Karpas-422 (cell line): Measurements from ENCODE around the gene HMCN2. TPM values are rescaled to one million over a fixed set of nuclear protein-coding genes. Genes with fewer than 3 reads are reported as not detected.

ENCODE experiments used
- DNase-seq: peaks from one replicate; pipeline ENCODE4 v3.0.0-alpha.2; 2015
- H2AFZ ChIP-seq: fragments of 200-600 bp; sonication (generic); 2 replicates; pipeline ENCODE4 v1.6.1; 2014; ENCODE audit warnings: antibody characterized with exemption, low read length, mixed read lengths
- H3K27ac ChIP-seq: fragments of 200-600 bp; sonication (generic); 2 replicates; pipeline ENCODE4 v1.5.1; 2014; ENCODE audit warnings: mild to moderate bottlenecking, low read length, moderate library complexity
- H3K27me3 ChIP-seq: fragments of 200-600 bp; sonication (generic); 2 replicates; pipeline ENCODE4 v1.6.1; 2014; ENCODE audit warnings: low read length, mixed read lengths
- H3K36me3 ChIP-seq: fragments of 200-600 bp; sonication (generic); 2 replicates; pipeline ENCODE4 v1.6.1; 2014; ENCODE audit warnings: low read length, mixed read lengths; ENCODE audit not compliant: insufficient read depth
- H3K4me1 ChIP-seq: fragments of 200-600 bp; sonication (generic); 2 replicates; pipeline ENCODE4 v1.6.1; 2014; ENCODE audit warnings: mild to moderate bottlenecking, low read length, mixed read lengths
- H3K4me2 ChIP-seq: fragments of 200-600 bp; sonication (generic); 2 replicates; pipeline ENCODE4 v1.6.1; 2014; ENCODE audit warnings: low read length, low read depth, mild to moderate bottlenecking; ENCODE audit not compliant: poor library complexity, severe bottlenecking
- H3K4me3 ChIP-seq: fragments of 200-600 bp; sonication (generic); 2 replicates; pipeline ENCODE4 v1.5.1; 2014; ENCODE audit warnings: mild to moderate bottlenecking, antibody characterized with exemption, low read length, mixed read lengths
- H3K79me2 ChIP-seq: fragments of 200-600 bp; sonication (generic); 2 replicates; pipeline ENCODE4 v1.6.1; 2014; ENCODE audit warnings: mild to moderate bottlenecking, low read length, mixed read lengths
- H3K9ac ChIP-seq: fragments of 200-600 bp; sonication (generic); 2 replicates; pipeline ENCODE4 v1.6.0; 2014; ENCODE audit warnings: low read length
- H3K9me2 ChIP-seq: fragments of 200-600 bp; sonication (generic), shearing (Covaris generic); replicated peaks from 2 replicates; pipeline ENCODE4 v1.6.0; 2014; ENCODE audit warnings: mild to moderate bottlenecking, low read length, moderate library complexity; ENCODE audit not compliant: insufficient read depth
- H3K9me3 ChIP-seq: fragments of 300-700, 200-600 bp; sonication (generic); 2 replicates; pipeline ENCODE4 v1.6.1; 2014; ENCODE audit warnings: low read length, mixed read lengths
- H4K20me1 ChIP-seq: fragments of 200-600 bp; sonication (generic); 2 replicates; pipeline ENCODE4 v1.6.1; 2014; ENCODE audit warnings: mild to moderate bottlenecking, antibody characterized with exemption, low read length, low read depth; ENCODE audit not compliant: insufficient read depth
- total RNA-seq: library from RNA; depleted of rRNA; stranded (reverse); fragments of >200 nt; shearing (Covaris generic); gene quantifications from 2 replicates; pipeline ENCODE4 v1.2.3, GENCODE V29; 2014; ENCODE audit warnings: low replicate concordance

HMCN2 gene
- total RNA-seq, 1 experiment from 2014 or later, result not detected

DNA sequence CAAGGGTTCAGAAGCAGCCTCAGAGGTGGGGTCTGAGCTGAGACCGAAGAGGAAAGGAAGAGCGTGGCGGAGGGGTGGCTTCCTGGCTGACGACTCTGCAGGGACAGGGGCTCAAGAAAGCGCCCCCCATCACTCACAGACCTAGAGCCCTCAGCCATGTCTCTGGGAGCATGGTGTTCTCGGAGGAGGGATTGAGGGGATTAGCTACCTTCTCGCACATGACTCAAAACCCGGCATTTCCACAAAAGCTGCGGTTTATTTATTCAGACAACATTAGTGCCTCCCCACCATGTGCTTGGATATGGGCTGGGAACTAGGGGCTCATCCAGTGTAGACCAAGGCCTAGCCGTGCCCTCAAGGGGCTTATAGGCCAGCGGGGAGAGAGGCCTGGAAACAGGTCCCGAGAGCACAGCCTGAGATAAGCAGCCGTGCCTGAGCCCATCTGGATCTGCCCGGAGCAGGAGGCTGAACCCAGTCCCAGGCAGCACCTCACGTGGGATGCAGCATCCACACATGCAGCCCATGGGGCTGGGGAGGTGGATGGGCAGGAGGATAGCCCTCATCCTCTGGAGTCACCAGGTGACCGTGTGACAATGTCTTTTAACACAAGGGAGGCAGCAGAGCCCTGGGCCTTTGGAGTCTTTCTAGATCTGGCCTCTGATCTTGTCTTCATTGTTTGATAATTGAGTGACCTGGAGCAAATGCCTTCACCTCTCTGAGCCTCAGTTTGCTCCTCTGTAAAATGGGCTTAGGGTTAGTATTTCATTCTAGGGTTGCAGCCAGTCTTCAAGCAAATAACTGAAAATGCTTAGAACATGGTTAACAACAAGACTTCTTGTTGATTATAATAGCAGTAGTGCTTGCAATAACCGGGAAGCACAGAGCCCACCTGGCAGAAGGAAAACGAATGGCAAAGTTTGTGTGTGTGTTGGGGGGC, 878 bp upstream of the HMCN2 start:
- H3K9ac ChIP-seq, result no peak overlapping the region
- no peaks in the 10 kb centered on the region for H3K4me1 ChIP-seq
- no peaks in the 10 kb centered on the region for H3K36me3 ChIP-seq
- H3K79me2 ChIP-seq, result no peaks in the 10 kb centered on the region
- H3K4me2 ChIP-seq, result no peak overlapping the region
- no peaks in the 10 kb centered on the region for H3K27me3 ChIP-seq
- no peaks in the 10 kb centered on the region for H3K9me3 ChIP-seq
- no peak overlapping the region for H2AFZ ChIP-seq
- no peaks in the 10 kb centered on the region for H3K9me2 ChIP-seq
- DNase-seq, result no peak
- no peaks in the 10 kb centered on the region for H4K20me1 ChIP-seq
- no peak overlapping the region for H3K4me3 ChIP-seq
- no peak overlapping the region for H3K27ac ChIP-seq

DNA sequence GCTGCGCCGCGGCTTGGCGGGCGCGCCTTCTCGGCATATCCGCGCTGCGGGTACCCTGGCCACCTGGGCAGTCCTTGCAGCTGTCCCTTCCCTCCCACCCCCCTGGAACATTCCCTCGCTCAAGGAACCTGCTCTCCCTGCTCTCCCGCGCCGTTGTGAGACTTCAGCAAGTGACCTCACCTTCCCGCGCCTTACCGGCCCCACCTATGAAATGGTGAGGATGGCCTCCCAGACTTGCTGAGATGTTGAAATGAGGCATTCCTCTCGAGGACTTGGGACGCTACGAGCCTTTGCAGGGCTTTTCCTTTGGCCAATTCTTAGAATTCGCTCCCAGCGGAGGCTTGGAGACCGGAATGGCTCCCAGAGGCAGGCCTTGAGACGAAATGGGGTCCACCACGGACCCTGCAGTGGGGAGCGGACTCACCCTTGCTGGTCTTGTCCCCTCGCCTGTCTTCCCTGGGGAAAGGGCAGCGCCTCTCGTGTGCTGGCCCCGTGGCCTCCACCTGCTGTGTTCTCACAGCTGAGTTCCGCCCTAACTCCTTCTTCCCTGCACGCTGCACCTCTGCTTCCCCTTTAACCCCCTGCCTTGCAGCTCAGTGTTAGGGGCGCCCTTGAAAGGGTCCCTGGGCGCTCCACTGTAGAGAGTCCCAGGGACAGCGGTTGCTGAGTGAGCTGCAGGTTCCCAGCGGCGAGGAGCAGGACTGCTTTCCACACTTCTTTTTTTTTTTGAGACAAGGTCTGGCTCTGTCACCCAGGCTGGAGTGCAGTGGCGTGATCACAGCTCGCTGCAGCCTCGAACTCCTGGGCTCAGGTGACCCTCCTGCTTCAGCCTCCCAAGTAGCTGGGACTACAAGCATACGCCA, 907 bp downstream of the HMCN2 start:
- H3K27ac ChIP-seq, result no peak overlapping the region
- H3K4me1 ChIP-seq, result no peaks in the 10 kb centered on the region
- no peak overlapping the region for H2AFZ ChIP-seq
- no peaks in the 10 kb centered on the region for H3K9me2 ChIP-seq
- no peaks in the 10 kb centered on the region for H3K9me3 ChIP-seq
- no peaks in the 10 kb centered on the region for H3K27me3 ChIP-seq
- no peaks in the 10 kb centered on the region for H4K20me1 ChIP-seq
- no peak for DNase-seq
- no peaks in the 10 kb centered on the region for H3K36me3 ChIP-seq
- no peak overlapping the region for H3K9ac ChIP-seq
- no peak overlapping the region for H3K4me2 ChIP-seq
- H3K79me2 ChIP-seq, result no peaks in the 10 kb centered on the region
- H3K4me3 ChIP-seq, result no peak overlapping the region

DNA sequence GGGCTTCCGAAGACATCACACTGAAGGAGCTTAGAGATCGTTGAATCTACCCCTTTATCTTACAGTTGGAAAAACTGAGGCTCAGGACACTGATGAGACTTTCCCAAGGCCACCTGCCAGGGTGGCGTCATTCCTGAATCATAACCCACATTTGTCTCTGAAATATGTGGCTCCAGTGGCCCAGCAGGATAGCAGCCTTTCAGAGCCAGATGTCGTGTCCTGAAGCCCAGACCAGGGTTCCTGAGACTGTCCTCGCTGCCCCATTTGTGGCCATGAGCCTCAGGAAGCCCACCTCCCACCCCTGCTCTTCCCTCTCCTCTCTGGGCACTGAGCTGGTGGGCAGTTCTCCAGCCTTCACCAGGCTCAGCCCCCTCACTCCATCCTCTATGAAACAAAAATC, 2.4 kb downstream of the HMCN2 start:
- Histone ChIP-seq H3K9ac (no peak overlapping the region), H3K4me2 (no peak overlapping the region), H3K27ac (no peak overlapping the region), H3K9me3 (no peaks in the 10 kb centered on the region), H3K27me3 (no peaks in the 10 kb centered on the region), H3K79me2 (no peaks in the 10 kb centered on the region), H3K36me3 (no peaks in the 10 kb centered on the region), H3K9me2 (no peaks in the 10 kb centered on the region), H4K20me1 (no peaks in the 10 kb centered on the region), H3K4me3 (no peak overlapping the region), H2AFZ (no peak overlapping the region), H3K4me1 (no peaks in the 10 kb centered on the region)
- no peak for DNase-seq

DNA sequence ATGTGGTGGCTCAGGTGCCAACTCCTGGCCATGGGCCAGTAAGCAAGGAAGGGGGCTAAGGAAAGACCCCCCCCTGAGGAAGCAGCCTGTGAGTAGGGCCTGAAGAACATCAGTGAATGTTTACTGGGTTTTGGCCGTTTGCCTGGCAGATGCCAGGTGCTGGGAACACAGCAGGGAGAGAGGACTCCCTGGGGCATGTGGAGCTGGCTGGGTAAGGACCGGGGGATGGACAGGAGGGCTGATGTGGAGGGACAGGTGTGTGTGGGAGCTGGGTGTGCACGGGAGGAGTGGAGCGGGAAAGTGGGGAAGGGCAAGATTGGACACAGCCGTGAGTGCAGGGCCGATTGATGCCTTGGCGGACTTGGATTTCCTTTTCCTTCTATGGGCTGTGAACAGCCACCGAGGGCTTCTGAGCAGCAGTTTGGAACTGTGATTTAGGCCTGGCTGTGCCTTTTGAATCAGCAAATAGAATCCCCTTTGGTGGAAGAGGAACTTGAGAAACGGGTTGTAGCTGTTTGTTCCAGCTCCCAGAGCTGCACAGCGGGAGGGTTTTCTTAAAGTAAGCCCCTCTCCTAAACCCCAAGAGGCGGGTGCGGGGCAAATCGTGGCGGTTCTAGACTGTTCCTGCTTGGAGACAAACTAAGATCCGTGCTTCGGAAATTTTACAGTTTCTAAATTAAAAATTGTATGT, 3.1 kb downstream of the HMCN2 start:
- Histone ChIP-seq H3K4me1 (no peaks in the 10 kb centered on the region), H3K9me2 (no peaks in the 10 kb centered on the region), H2AFZ (no peak overlapping the region), H4K20me1 (no peaks in the 10 kb centered on the region), H3K9ac (no peak overlapping the region), H3K9me3 (no peaks in the 10 kb centered on the region), H3K36me3 (no peaks in the 10 kb centered on the region), H3K79me2 (no peaks in the 10 kb centered on the region), H3K4me3 (no peak overlapping the region), H3K4me2 (no peak overlapping the region), H3K27ac (no peak overlapping the region), H3K27me3 (no peaks in the 10 kb centered on the region)
- DNase-seq, result no peak

DNA sequence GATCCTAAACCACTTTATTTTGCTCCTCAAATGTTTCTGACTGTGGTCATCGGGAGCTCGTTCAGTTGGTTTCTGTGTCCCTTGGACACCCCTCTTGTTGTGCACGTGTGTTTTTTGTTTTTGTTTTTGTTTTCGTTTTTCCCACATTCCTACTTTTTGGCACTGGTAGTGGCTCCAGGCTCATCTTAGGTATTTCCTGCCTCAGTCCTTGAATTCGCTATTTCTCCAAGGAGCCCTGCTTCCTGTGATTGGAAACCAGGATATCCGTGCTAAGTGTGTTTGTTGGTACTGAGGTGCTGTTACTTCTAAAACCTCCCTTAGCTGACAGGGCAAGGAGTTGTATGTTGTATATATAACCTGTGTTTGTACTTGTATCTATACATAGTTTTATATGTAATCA, 5.9 kb downstream of the HMCN2 start:
- H3K9me3 ChIP-seq, result no peaks in the 10 kb centered on the region
- no peak overlapping the region for H3K4me2 ChIP-seq
- no peaks in the 10 kb centered on the region for H3K27me3 ChIP-seq
- H3K9me2 ChIP-seq, result no peaks in the 10 kb centered on the region
- H4K20me1 ChIP-seq, result no peaks in the 10 kb centered on the region
- no peaks in the 10 kb centered on the region for H3K79me2 ChIP-seq
- H3K27ac ChIP-seq, result no peak overlapping the region
- no peaks in the 10 kb centered on the region for H3K4me1 ChIP-seq
- H2AFZ ChIP-seq, result no peak overlapping the region
- no peaks in the 10 kb centered on the region for H3K36me3 ChIP-seq
- no peak overlapping the region for H3K4me3 ChIP-seq
- H3K9ac ChIP-seq, result no peak overlapping the region
- DNase-seq, result no peak

DNA sequence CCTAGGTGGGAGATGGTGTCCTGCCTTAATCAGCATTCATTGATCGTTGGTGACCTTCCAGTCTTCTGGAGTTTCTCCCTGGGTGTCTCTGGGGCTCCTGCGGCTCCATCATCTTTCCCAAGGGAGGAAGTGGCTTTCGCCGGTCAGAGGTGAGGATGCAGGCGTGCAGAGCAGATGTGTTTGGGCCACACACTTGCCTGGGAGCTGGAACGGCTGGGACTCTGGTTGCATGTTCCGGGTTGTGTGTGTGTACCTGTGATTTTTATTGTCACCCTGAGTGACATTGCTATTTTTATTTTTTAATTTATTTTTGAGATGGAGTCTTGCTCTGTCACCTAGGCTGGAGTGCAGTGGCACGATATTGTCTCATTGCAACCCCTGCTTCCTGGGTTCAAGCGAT, 9.6 kb downstream of the HMCN2 start:
- Histone ChIP-seq H3K27ac (no peak overlapping the region), H3K9ac (no peak overlapping the region), H3K79me2 (no peaks in the 10 kb centered on the region), H3K4me1 (no peaks in the 10 kb centered on the region), H4K20me1 (no peaks in the 10 kb centered on the region), H3K36me3 (no peaks in the 10 kb centered on the region), H3K4me3 (no peak overlapping the region), H3K27me3 (no peaks in the 10 kb centered on the region), H3K9me3 (no peaks in the 10 kb centered on the region), H2AFZ (no peak overlapping the region), H3K4me2 (no peak overlapping the region), H3K9me2 (no peaks in the 10 kb centered on the region)
- no peak for DNase-seq

DNA sequence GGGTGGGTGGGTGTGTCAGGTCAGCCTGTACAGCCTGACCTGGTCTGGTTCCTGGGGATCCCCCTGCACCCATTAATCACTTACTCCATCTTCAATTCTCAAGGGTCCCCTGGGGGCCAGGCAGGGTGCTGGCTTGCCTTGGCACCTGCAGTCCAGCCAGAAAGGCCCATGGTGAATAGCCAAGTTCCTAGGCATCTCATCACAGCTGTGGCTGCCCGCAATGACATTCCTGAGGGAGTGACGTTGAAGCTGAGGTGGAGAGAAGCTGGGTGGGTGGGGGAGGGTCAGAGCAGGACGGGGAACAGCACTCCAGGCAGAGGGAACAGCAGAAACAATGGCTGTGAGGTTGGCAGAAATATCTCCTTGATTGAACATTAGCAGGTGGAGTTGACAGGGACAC, 10.6 kb downstream of the HMCN2 start:
- no peaks in the 10 kb centered on the region for H3K79me2 ChIP-seq
- no peaks in the 10 kb centered on the region for H3K36me3 ChIP-seq
- H3K27ac ChIP-seq, result no peak overlapping the region
- no peak for DNase-seq
- no peak overlapping the region for H3K9ac ChIP-seq
- H3K27me3 ChIP-seq, result no peaks in the 10 kb centered on the region
- no peak overlapping the region for H3K4me3 ChIP-seq
- H3K4me1 ChIP-seq, result no peaks in the 10 kb centered on the region
- no peak overlapping the region for H2AFZ ChIP-seq
- H3K9me2 ChIP-seq, result no peaks in the 10 kb centered on the region
- no peaks in the 10 kb centered on the region for H4K20me1 ChIP-seq
- H3K4me2 ChIP-seq, result no peak overlapping the region
- H3K9me3 ChIP-seq, result no peaks in the 10 kb centered on the region

DNA sequence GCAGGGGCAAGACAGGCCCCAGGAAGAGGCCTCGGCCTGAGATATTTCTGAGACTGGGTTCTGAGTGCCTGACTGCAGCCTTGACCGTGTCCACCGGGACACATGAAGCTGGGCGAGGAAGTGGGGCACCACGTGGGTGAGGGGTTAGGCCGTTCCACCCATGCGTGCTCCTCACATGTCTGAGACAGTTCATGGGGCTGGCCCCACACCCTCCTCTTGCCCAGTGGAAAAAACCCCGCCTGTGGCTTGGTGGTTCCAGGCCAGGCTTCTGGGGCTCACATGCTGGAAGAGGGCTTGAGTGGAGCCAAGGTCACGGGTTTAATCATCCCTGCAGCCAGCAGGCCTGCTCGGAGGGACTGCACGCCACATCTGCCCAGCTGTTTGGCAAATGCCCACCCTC, 11.4 kb downstream of the HMCN2 start:
- Histone ChIP-seq H3K9ac (no peak overlapping the region), H3K36me3 (no peaks in the 10 kb centered on the region), H3K79me2 (no peaks in the 10 kb centered on the region), H3K9me2 (no peaks in the 10 kb centered on the region), H4K20me1 (no peaks in the 10 kb centered on the region), H3K4me2 (no peak overlapping the region), H3K9me3 (no peaks in the 10 kb centered on the region), H3K27me3 (no peaks in the 10 kb centered on the region), H3K4me1 (no peaks in the 10 kb centered on the region), H2AFZ (no peak overlapping the region), H3K27ac (no peak overlapping the region), H3K4me3 (no peak overlapping the region)
- no peak for DNase-seq
